Lower lobe of right lung (tissue), 2 donors: Measurements from ENCODE around the gene LALBA. TPM values are rescaled to one million over a fixed set of nuclear protein-coding genes. Genes with fewer than 3 reads are reported as not detected.
A peak's percentile ranks its signal among the peaks of the same experiment; 100 is the strongest.

Source experiments
- ATAC-seq, 2 donors: fragments of 200-7000 bp; cut with Tn5 transposase; one replicate each; pipeline ENCODE4 v1.9.1; 2020 to 2022; ENCODE audit warnings: mild to moderate bottlenecking in 2 of 2, moderate library complexity in 2 of 2
- DNase-seq: peaks from one replicate; pipeline ENCODE4 v3.0.0-alpha.2; 2020
- H3K27ac ChIP-seq: fragments of 200-600 bp; one replicate; pipeline ENCODE4 v1.8.0; 2022
- H3K27me3 ChIP-seq: fragments of 200-600 bp; one replicate; pipeline ENCODE4 v1.8.0; 2022; ENCODE audit warnings: low read depth
- H3K36me3 ChIP-seq: fragments of 200-600 bp; one replicate; pipeline ENCODE4 v1.8.0; 2022; ENCODE audit warnings: mild to moderate bottlenecking
- H3K4me1 ChIP-seq: fragments of 200-600 bp; one replicate; pipeline ENCODE4 v1.8.0; 2022
- H3K4me3 ChIP-seq: fragments of 200-600 bp; one replicate; pipeline ENCODE4 v1.8.0; 2022; ENCODE audit warnings: mild to moderate bottlenecking
- H3K9me3 ChIP-seq: fragments of 200-600 bp; one replicate; pipeline ENCODE4 v1.8.0; 2022
- CTCF ChIP-seq: fragments of 200-600 bp; IDR thresholded peaks from one replicate; pipeline ENCODE4 v1.8.0; 2022; ENCODE audit warnings: antibody characterized with exemption, mild to moderate bottlenecking
- intact Hi-C: fragments of 100-400 bp; cut with DNase I; formaldehyde crosslinking; loops from one replicate; pipeline ENCODE4 v1.11.0; 2022
- total RNA-seq: library from RNA; stranded (reverse); fragmentation: NEBNext Ultra II Directional; extraction: Animal tissue kit (Norgen Biotek cat#: 25700); gene quantifications from one replicate; pipeline ENCODE4 v1.2.1, GENCODE V29; 2021
- donor health status: DM: no; HTN: yes; CAD: no; lungs with severe emphysema.

LALBA gene
- total RNA-seq, 1 donor from 2014 or later, result not detected

- H3K36me3 ChIP-seq, result no peaks in the 10 kb centered on the region
- no peak for ATAC-seq
- H3K27ac ChIP-seq, result no peak overlapping the region
Measured at GRCh38 chr12:48545833-48546469, 23.9 kb downstream of the LALBA start.

DNA sequence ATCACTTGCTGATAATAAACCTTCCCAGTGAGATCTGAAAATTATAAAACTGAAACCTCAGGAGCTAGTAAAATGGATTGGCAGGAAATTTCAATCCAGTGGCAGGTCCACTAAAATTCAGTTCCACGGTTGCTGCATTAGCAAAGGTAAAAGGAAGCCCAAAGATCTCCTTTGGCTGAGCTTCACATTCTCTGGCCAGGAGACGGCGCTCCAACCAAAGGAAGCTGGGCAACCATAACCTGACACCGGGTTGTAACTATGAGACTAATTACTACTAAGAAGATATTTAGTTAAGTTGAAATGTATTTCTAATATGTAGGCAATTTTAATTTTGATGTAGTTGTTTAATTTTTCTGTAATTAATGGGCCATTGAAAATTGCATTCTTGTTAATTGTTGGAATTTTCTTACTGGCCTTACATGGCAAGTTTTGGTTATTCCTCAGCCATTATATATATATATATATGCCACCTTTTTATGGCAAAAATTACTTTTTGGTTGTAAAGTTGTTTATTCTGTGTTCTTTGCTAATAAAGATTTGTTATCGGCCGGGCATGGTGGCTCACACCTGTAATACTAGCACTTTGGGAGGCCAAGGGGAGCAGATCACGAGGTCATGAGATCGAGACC lies 27.4 kb downstream of the LALBA start:
- Histone ChIP-seq H3K36me3 (no peaks in the 10 kb centered on the region), H3K9me3 (no peaks in the 10 kb centered on the region), H3K27me3 (no peaks in the 10 kb centered on the region), H3K4me3 (no peak overlapping the region), H3K27ac (no peak overlapping the region), H3K4me1 (no peaks in the 10 kb centered on the region)
- intact Hi-C loops, result loop anchor here (5.0 kb wide), 1 partner anchor 75 kb away; no protein-coding TSS in a partner anchor
- ATAC-seq (peak; percentile 65 to 68), DNase-seq (peak; percentile 62)
- peak; percentile 63 for TF ChIP-seq CTCF

More at GRCh38 chr12:48545833-48546469, 23.9 kb downstream of the LALBA start:
- H3K9me3 ChIP-seq, result no peaks in the 10 kb centered on the region
- no peaks in the 10 kb centered on the region for H3K4me1 ChIP-seq
- H3K4me3 ChIP-seq, result no peak overlapping the region
- TF ChIP-seq CTCF, result no peak
- H3K27me3 ChIP-seq, result no peaks in the 10 kb centered on the region
- intact Hi-C loops, result no loop called here
- no peak for DNase-seq

- Histone ChIP-seq H3K9me3 (no peaks in the 10 kb centered on the region), H3K27me3 (no peaks in the 10 kb centered on the region), H3K27ac (no peak overlapping the region), H3K4me1 (no peaks in the 10 kb centered on the region), H3K36me3 (no peaks in the 10 kb centered on the region), H3K4me3 (no peak overlapping the region)
- no peak for TF ChIP-seq CTCF
- DNase-seq (no peak), ATAC-seq (no peak)
- intact Hi-C loops, result no loop called here
Measured at GRCh38 chr12:48536602-48537001, 33.2 kb downstream of the LALBA start.

DNA sequence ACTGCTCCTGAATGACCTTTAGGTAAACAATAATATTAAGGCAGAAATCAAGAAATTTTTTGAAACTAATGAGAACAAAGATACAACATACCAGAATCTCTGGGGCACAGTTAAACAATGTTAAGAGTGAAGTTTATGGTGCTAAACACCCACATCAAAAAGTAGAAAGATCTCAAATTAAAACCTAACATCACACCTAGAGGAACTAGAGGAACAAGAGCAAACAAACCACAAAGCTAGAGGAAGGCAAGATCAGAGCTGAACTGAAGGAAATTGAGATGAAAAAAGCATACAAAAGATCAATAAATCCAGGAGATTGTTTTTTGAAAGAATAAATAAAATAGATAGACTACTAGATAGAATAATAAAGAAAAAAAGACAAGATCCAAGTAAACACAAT lies 37.2 kb downstream of the LALBA start:
- DNase-seq (no peak), ATAC-seq (no peak)
- TF ChIP-seq CTCF, result no peak
- Histone ChIP-seq H3K36me3 (no peaks in the 10 kb centered on the region), H3K27ac (no peak overlapping the region), H3K27me3 (no peaks in the 10 kb centered on the region), H3K4me1 (no peaks in the 10 kb centered on the region), H3K9me3 (no peaks in the 10 kb centered on the region), H3K4me3 (no peak overlapping the region)
- intact Hi-C loops, result no loop called here

DNA sequence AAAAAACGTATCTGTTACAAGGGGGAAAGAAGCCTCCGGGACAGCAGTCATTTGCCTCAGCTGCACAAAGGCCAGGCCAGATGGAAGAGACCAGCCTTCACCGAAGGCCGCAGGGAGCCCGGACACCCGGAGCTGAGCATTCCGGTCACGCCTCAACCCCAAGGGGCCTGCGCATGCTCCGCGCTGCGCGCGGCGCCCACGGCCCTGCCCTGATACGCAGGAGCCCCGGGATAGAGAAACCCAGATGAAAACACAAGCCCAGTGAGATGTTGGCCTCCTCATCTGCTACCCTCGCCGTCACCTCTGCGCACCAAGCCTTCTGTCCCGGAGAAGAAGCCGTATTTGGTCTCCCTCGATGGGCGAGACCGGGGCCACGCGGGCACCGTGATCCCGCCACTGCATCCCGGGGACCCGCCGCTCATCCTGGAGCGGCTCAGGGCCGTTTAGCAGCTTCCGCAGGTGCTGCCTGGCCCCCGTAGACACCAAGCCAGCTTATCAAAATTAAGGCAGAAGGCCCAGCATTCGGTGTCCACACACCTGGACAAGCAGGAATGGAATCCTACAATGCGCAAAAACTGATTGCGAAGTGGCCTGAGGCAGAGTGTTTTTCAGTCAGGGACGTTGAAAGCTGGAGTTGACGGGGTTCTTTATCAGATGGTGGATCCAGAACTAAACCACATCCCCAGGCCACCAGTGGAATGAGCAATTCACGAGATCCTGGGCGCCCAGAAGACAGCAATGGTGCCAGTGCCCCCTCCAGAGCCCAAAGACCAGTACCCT lies 41.8 kb downstream of the LALBA start:
- ATAC-seq, result no peak
- Histone ChIP-seq H3K4me1 (no peaks in the 10 kb centered on the region), H3K9me3 (no peaks in the 10 kb centered on the region), H3K36me3 (no peaks in the 10 kb centered on the region), H3K27me3 (no peaks in the 10 kb centered on the region), H3K27ac (no peak overlapping the region), H3K4me3 (no peak overlapping the region)
- DNase-seq, result no peak
- TF ChIP-seq CTCF, result no peak
- intact Hi-C loops, result no loop called here
